ENCODE results near the gene C19orf85. TPM values are rescaled to one million over a fixed set of nuclear protein-coding genes. Genes with fewer than 3 reads are reported as not detected.

C19orf85 gene
- polyA plus RNA-seq, 1 experiment, result not detected

GRCh38 chr19:55436847-55437246 lies 27.7 kb downstream of the C19orf85 start:
- Histone ChIP-seq H3K27me3 (ENCODE audit: control insufficient read depth, insufficient read depth, low read length) (peaks cover 31% of the 10 kb centered on the region), H3K27ac (ENCODE audit: low read depth, low read length) (no peak overlapping the region), H3K9me3 (ENCODE audit: control insufficient read depth, insufficient read depth, low read length) (peaks cover 24% of the 10 kb centered on the region; the same call in 1 of the 2 replicates), H3K4me3 (ENCODE audit: low read depth, low read length) (no peak overlapping the region)
- CTCF ChIA-PET, result interaction anchor here (0.8 to 1.4 kb wide), 3 partner anchors 18 to 67 kb away, joined by 3 to 13 read pairs (median 4); no protein-coding TSS in a partner anchor
- TF ChIP-seq, protein P1, sequence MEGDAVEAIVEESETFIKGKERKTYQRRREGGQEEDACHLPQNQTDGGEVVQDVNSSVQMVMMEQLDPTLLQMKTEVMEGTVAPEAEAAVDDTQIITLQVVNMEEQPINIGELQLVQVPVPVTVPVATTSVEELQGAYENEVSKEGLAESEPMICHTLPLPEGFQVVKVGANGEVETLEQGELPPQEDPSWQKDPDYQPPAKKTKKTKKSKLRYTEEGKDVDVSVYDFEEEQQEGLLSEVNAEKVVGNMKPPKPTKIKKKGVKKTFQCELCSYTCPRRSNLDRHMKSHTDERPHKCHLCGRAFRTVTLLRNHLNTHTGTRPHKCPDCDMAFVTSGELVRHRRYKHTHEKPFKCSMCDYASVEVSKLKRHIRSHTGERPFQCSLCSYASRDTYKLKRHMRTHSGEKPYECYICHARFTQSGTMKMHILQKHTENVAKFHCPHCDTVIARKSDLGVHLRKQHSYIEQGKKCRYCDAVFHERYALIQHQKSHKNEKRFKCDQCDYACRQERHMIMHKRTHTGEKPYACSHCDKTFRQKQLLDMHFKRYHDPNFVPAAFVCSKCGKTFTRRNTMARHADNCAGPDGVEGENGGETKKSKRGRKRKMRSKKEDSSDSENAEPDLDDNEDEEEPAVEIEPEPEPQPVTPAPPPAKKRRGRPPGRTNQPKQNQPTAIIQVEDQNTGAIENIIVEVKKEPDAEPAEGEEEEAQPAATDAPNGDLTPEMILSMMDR (IDR thresholded peaks at IDR 0.05; ENCODE audit: low read depth, low read length), result no peak
- no peak for DNase-seq (ENCODE audit: low read depth, low spot score)
- POLR2A ChIA-PET, result interaction anchor here (0.8 to 2.0 kb wide), 2 partner anchors 30 to 67 kb away, joined by 3 to 10 read pairs; partner anchors contain the start of gene UBE2S

DNA sequence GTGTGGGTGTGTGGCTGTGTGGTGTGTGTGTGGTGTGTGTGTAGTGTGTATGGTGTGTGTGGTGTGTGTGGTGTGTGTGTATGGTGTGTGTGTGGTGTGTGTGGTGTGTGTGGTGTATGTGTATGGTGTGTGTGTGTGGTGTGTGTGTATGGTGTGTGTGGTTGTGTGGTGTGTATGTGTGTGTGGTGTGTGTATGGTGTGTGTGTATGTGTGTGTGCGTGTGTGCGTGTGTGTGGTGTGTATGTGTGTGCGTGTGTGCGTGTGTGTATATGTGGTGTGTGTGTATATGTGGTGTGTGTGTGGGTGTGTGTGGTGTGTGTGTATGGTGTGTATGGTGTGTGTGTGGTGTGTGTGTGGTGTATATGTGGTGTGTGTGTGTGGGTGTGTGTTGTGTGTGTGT lies 29.5 kb downstream of the C19orf85 start:
- H3K9me3 ChIP-seq (ENCODE audit: control insufficient read depth, insufficient read depth, low read length), result peaks cover 16% of the 10 kb centered on the region; the same call in 1 of the 2 replicates
- ChIA-PET POLR2A (no interaction called here), CTCF (no interaction called here)

DNA sequence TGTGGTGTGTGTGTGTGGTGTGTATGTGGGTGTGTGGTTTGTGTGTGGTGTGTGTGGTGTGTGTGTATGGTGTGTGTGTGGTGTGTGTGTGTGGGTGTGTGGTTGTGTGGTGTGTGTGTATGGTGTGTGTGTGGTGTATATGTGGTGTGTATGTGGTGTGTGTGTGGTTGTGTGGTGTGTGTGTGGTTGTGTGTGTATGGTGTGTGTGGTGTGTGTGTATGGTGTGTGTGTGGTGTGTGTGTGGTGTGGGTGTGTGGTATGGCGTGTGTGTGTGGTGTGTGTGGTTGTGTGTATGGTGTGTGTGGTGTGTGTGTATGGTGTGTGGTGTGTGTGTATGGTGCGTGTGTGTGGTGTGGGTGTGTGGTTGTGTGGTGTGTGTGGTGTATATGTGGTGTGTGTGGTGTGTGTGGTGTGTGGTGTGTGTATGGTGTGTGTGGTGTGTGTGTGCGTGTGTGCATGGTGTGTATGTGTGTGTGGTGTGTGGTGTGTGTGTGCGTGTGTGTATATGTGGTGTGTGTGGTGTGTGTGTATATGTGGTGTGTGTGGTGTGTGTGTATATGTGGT lies 30.1 kb downstream of the C19orf85 start:
- no peak overlapping the region for H3K4me3 ChIP-seq (ENCODE audit: low read depth, low read length)
- DNase-seq (ENCODE audit: low read depth, low spot score), result no peak
- TF ChIP-seq, protein P1 (IDR thresholded peaks at IDR 0.05; ENCODE audit: low read depth, low read length), result no peak
- peaks cover 13% of the 10 kb centered on the region for H3K27me3 ChIP-seq (ENCODE audit: control insufficient read depth, insufficient read depth, low read length)
- no peak overlapping the region for H3K27ac ChIP-seq (ENCODE audit: low read depth, low read length)
- ChIA-PET CTCF (no interaction called here), POLR2A (no interaction called here)
- H3K9me3 ChIP-seq (ENCODE audit: control insufficient read depth, insufficient read depth, low read length), result peaks cover 16% of the 10 kb centered on the region; the same call in 1 of the 2 replicates

More for the DNA sequence above, 29.5 kb downstream of the C19orf85 start:
- TF ChIP-seq, protein P1 (IDR thresholded peaks at IDR 0.05; ENCODE audit: low read depth, low read length), result no peak
- Histone ChIP-seq H3K27me3 (ENCODE audit: control insufficient read depth, insufficient read depth, low read length) (peaks cover 15% of the 10 kb centered on the region), H3K27ac (ENCODE audit: low read depth, low read length) (no peak overlapping the region), H3K4me3 (ENCODE audit: low read depth, low read length) (no peak overlapping the region)
- no peak for DNase-seq (ENCODE audit: low read depth, low spot score)

DNA sequence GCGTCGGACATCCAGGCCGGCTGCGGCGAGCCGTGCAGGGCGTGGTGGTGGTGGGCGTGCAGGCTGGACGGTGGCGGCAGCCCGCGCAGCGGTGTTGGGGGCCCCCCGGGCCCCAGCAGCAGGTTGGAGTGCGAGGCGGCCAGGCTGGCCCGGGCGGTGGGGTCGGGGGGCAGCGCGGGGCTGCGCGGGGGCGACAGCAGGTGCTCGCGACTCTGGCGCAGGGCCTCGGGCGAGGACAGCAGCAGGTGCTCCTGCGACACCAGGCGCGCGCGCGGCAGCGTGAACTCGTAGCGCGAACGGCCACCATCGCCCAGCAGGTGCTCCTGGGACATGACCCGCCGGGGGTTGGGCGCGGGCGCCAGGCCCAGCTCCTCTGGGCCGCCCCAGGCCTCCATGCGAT lies 31.3 kb downstream of the C19orf85 start:
- DNase-seq (ENCODE audit: low read depth, low spot score), result no peak
- Histone ChIP-seq H3K27ac (ENCODE audit: low read depth, low read length) (no peak overlapping the region), H3K27me3 (ENCODE audit: control insufficient read depth, insufficient read depth, low read length) (peaks cover 7% of the 10 kb centered on the region), H3K9me3 (ENCODE audit: control insufficient read depth, insufficient read depth, low read length) (peaks cover 16% of the 10 kb centered on the region; the same call in 1 of the 2 replicates), H3K4me3 (ENCODE audit: low read depth, low read length) (no peak overlapping the region)
- POLR2A ChIA-PET, result no interaction called here
- TF ChIP-seq, protein P1 (IDR thresholded peaks at IDR 0.05; ENCODE audit: low read depth, low read length), result no peak
- CTCF ChIA-PET, result no interaction called here

DNA sequence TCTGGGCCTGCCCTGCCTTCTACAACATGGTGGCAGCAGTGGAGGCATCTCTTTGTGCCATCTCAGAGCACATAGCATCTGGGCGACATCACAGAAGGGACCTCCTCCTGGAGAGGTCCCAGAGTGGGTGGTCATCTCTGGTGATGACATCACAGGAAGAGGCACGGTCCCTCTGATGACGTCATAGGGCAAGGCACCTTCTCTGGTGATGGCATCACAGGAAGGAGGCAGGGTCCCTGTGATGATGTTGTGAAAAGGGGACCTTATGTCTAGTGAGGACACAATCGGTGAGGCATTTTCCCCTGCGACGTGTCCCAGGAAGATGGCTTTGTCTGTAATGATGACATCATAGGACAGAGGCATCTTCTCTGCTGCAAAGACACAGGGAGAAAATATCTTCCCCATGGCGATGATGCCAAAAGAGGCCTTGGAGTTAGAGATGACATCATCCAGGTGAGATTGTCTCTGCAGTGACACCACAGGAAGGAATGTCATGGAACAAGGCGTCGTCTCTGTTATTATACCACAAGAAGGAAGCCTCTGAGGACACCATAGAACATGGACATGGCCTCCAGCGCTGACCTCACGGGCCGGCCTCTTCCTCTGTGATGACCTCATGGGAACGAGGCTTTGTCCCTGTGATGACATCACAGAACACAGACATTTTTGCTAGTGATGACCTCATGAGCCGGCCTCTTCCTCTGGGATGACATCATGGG lies 32.2 kb downstream of the C19orf85 start:
- ChIA-PET POLR2A (no interaction called here), CTCF (no interaction called here)
- DNase-seq (ENCODE audit: low read depth, low spot score), result no peak
- Histone ChIP-seq H3K4me3 (ENCODE audit: low read depth, low read length) (no peak overlapping the region), H3K27me3 (ENCODE audit: control insufficient read depth, insufficient read depth, low read length) (peaks cover 7% of the 10 kb centered on the region), H3K9me3 (ENCODE audit: control insufficient read depth, insufficient read depth, low read length) (peaks cover 16% of the 10 kb centered on the region; the same call in 1 of the 2 replicates), H3K27ac (ENCODE audit: low read depth, low read length) (no peak overlapping the region)
- TF ChIP-seq, protein P1 (IDR thresholded peaks at IDR 0.05; ENCODE audit: low read depth, low read length), result no peak
